ENCODE data around the gene SKP1. TPM values are rescaled to one million over a fixed set of nuclear protein-coding genes. Genes with fewer than 3 reads are reported as not detected.
A peak's percentile ranks its signal among the peaks of the same experiment; 100 is the strongest.

SKP1 gene
- total RNA-seq, 3 donors from 2014 or later (not counting 1 experiment from before 2014, with no cell fraction given) = 301 to 338 (median 315) TPM

DNA sequence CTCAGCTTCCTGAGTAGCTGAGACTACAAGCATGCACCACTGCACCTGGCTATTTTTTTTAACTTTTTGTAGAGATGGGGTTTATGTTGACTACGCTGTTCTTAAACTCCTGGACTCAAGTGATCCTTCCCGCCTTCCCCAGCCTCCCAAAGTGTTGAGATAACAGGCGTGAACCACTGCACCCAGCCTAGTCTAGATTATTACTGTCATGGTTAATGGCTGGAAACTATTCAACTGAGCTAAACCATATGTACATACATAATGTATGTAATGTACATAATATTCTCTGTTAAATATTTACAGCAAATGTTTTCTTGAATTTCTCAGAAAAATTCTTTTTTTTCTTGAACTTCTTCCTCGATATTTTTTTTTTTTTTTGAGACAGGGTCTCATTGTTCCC is 27.8 kb upstream of the SKP1 start:
- Histone ChIP-seq H3K27ac (ENCODE audit: low read length) (no peak overlapping the region), H3K9me3 (ENCODE audit: control insufficient read depth, insufficient read depth, low read length) (no peaks in the 10 kb centered on the region), H3K4me1 (ENCODE audit: control insufficient read depth, insufficient read depth, low read length) (peaks cover 10% of the 10 kb centered on the region), H3K36me3 (ENCODE audit: control insufficient read depth, insufficient read depth, low read length) (peaks cover 40% of the 10 kb centered on the region), H3K27me3 (ENCODE audit: control insufficient read depth, insufficient read depth, low read length) (no peaks in the 10 kb centered on the region), H3K4me3 (ENCODE audit: low read length) (no peak overlapping the region)
- 100% methylated on average over 2 of the region's 4 CpGs for WGBS (ENCODE audit: insufficient coverage)
- peaks cover 31% of the 10 kb centered on the region for H3K36me3 Mint-ChIP-seq
- peaks cover 59% of the 10 kb centered on the region in 2 donors for H3K4me1 Mint-ChIP-seq
- no peak for ATAC-seq
- H3K27ac Mint-ChIP-seq = peak overlapping the region; percentile 26 to 53
- intact Hi-C loops (cut with micrococcal nuclease) = no loop called here
- no peak overlapping the region for H3K4me3 Mint-ChIP-seq
- TF ChIP-seq, protein P1, sequence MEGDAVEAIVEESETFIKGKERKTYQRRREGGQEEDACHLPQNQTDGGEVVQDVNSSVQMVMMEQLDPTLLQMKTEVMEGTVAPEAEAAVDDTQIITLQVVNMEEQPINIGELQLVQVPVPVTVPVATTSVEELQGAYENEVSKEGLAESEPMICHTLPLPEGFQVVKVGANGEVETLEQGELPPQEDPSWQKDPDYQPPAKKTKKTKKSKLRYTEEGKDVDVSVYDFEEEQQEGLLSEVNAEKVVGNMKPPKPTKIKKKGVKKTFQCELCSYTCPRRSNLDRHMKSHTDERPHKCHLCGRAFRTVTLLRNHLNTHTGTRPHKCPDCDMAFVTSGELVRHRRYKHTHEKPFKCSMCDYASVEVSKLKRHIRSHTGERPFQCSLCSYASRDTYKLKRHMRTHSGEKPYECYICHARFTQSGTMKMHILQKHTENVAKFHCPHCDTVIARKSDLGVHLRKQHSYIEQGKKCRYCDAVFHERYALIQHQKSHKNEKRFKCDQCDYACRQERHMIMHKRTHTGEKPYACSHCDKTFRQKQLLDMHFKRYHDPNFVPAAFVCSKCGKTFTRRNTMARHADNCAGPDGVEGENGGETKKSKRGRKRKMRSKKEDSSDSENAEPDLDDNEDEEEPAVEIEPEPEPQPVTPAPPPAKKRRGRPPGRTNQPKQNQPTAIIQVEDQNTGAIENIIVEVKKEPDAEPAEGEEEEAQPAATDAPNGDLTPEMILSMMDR (IDR thresholded peaks at IDR 0.05) = no peak
- H3K9me3 Mint-ChIP-seq = no peaks in the 10 kb centered on the region
- no peak for DNase-seq
- no peaks in the 10 kb centered on the region for H3K27me3 Mint-ChIP-seq (ENCODE audit: low read depth in 2 of 2)

DNA sequence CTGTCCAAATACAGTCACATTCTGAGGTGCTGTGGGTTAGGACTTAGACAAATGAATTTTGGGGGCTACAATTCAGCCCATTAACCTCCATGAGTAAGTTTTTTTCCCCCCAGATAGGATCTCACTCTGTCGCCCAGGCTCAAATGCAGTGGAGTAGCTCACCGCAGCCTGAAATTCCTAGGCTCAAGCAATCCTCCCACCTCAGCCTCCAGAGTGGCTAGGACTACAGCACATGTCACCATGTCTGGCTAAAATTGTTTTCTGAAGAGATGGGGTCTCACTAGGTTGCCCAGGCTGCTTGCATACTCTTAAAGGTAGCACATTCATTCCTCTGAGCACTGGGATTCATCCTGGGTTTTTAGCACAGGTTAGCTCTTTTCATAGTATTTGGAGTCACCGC is 26.9 kb upstream of the SKP1 start:
- H3K27ac Mint-ChIP-seq = peak overlapping the region; percentile 47 to 58
- intact Hi-C loops (cut with micrococcal nuclease) = no loop called here
- DNase-seq (no peak), ATAC-seq (no peak)
- Histone ChIP-seq H3K4me3 (ENCODE audit: low read length) (no peak overlapping the region), H3K36me3 (ENCODE audit: control insufficient read depth, insufficient read depth, low read length) (peaks cover 49% of the 10 kb centered on the region), H3K4me1 (ENCODE audit: control insufficient read depth, insufficient read depth, low read length) (peaks cover 7% of the 10 kb centered on the region), H3K27ac (ENCODE audit: low read length) (no peak overlapping the region), H3K9me3 (ENCODE audit: control insufficient read depth, insufficient read depth, low read length) (no peaks in the 10 kb centered on the region), H3K27me3 (ENCODE audit: control insufficient read depth, insufficient read depth, low read length) (no peaks in the 10 kb centered on the region)
- 98% methylated on average over 3 of the region's 3 CpGs for WGBS (ENCODE audit: insufficient coverage)
- peaks cover 37% of the 10 kb centered on the region for H3K36me3 Mint-ChIP-seq
- no peak overlapping the region for H3K4me3 Mint-ChIP-seq
- H3K27me3 Mint-ChIP-seq (ENCODE audit: low read depth in 2 of 2) = no peaks in the 10 kb centered on the region
- TF ChIP-seq, protein P1 (IDR thresholded peaks at IDR 0.05) = no peak
- no peaks in the 10 kb centered on the region for H3K9me3 Mint-ChIP-seq
- H3K4me1 Mint-ChIP-seq = peaks cover 50 to 51% of the 10 kb centered on the region in 2 donors

DNA sequence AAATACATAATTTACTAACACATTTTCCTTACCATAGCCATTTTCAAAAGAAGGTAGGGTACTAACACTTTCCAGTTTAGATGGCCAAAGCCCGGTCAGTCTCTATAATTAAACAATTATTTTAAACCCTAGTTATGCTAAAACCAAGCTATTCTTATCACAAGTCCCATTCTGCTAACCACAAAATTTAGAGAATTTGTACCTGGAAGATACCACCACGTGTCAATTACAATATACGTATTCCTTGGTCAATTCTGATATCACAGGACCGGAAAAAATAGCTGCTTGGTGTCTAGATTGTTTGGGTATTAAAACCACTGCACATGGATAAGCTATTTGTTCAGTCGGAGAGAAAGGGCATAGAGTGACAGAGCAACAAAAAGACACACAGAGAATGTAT is 18.9 kb upstream of the SKP1 start:
- no peak overlapping the region for H3K27ac ChIP-seq (ENCODE audit: low read length)
- H3K36me3 Mint-ChIP-seq = peaks cover 15% of the 10 kb centered on the region
- no peaks in the 10 kb centered on the region for H3K27me3 Mint-ChIP-seq (ENCODE audit: low read depth in 2 of 2)
- H3K27me3 ChIP-seq (ENCODE audit: control insufficient read depth, insufficient read depth, low read length) = no peaks in the 10 kb centered on the region
- peaks cover 48% of the 10 kb centered on the region for H3K36me3 ChIP-seq (ENCODE audit: control insufficient read depth, insufficient read depth, low read length)
- no peaks in the 10 kb centered on the region for H3K9me3 Mint-ChIP-seq
- intact Hi-C loops (cut with micrococcal nuclease) = no loop called here
- peak overlapping the region in 1 of 2 donors; percentile 56 for H3K27ac Mint-ChIP-seq
- peaks cover 0 to 11% of the 10 kb centered on the region in 2 donors for H3K4me1 Mint-ChIP-seq
- ATAC-seq (no peak), DNase-seq (no peak)
- no peaks in the 10 kb centered on the region for H3K9me3 ChIP-seq (ENCODE audit: control insufficient read depth, insufficient read depth, low read length)
- TF ChIP-seq, protein P1 (IDR thresholded peaks at IDR 0.05) = no peak
- no peak overlapping the region for H3K4me3 ChIP-seq (ENCODE audit: low read length)
- H3K4me1 ChIP-seq (ENCODE audit: control insufficient read depth, insufficient read depth, low read length) = no peaks in the 10 kb centered on the region
- 97% methylated on average over 5 of the region's 5 CpGs for WGBS (ENCODE audit: insufficient coverage)
- no peak overlapping the region for H3K4me3 Mint-ChIP-seq

DNA sequence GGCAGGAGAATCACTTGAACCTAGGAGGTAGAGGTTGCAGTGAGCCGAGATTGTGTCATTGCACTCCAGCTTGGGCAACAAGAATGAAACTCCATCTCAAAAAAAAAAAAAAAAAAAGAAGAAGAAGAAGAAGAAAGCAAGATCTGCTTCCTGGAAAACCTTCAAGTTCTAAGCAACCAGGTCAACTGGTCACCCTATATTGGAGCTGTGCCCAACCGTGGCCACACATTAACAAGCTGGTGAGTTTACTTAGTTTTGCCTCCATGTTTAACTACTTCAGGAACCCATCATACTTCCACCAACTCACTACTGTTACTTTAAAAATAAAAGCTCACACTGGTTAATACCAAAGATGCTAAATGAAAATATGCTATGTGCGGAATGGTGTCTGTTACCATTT is 12.3 kb upstream of the SKP1 start:
- H3K9me3 ChIP-seq (ENCODE audit: control insufficient read depth, insufficient read depth, low read length) = no peaks in the 10 kb centered on the region
- Mint-ChIP-seq H3K27ac (no peak overlapping the region), H3K4me1 (peaks cover 0 to under 1% of the 10 kb centered on the region in 2 donors), H3K27me3 (ENCODE audit: low read depth in 2 of 2) (no peaks in the 10 kb centered on the region), H3K4me3 (no peak overlapping the region), H3K9me3 (no peaks in the 10 kb centered on the region), H3K36me3 (no peaks in the 10 kb centered on the region)
- no peaks in the 10 kb centered on the region for H3K4me1 ChIP-seq (ENCODE audit: control insufficient read depth, insufficient read depth, low read length)
- no peak overlapping the region for H3K4me3 ChIP-seq (ENCODE audit: low read length)
- 73% methylated on average over 1 of the region's 3 CpGs for WGBS (ENCODE audit: insufficient coverage)
- DNase-seq (no peak), ATAC-seq (no peak)
- intact Hi-C loops (cut with micrococcal nuclease) = no loop called here
- peaks cover 2% of the 10 kb centered on the region for H3K36me3 ChIP-seq (ENCODE audit: control insufficient read depth, insufficient read depth, low read length)
- no peak overlapping the region for H3K27ac ChIP-seq (ENCODE audit: low read length)
- TF ChIP-seq, protein P1 (IDR thresholded peaks at IDR 0.05) = no peak
- no peaks in the 10 kb centered on the region for H3K27me3 ChIP-seq (ENCODE audit: control insufficient read depth, insufficient read depth, low read length)

All from natural killer cell (primary cell).